Measurements from ENCODE around the gene ZNF331. TPM values are rescaled to one million over a fixed set of nuclear protein-coding genes. Genes with fewer than 3 reads are reported as not detected.

ZNF331 gene
- total RNA-seq, 1 donor from 2014 or later = 6.8 TPM

DNA sequence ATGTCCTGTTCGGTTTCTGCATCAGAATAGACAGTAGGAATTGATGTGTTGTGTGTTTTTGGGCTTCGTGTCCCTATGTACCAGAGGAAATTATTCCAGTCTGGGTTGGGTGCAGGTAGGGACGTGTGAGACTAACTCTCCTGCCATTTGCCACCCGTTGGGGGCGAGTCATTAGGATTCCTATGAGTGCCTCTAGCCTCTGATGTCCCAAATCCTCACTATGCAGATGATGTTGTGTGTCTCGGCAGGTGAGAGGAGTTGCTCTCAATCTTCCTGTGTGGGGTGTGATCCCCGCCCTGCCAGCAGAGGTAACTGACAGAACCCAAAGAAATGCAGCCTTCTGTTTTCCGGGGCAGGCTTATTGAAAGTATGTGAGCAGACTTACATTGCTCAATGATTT is 31.2 kb upstream of the ZNF331 start:
- Histone ChIP-seq H3K4me3 (ENCODE audit: low read depth, low read length) (no peak overlapping the region), H3K36me3 (ENCODE audit: control insufficient read depth, insufficient read depth, low read length) (no peaks in the 10 kb centered on the region), H3K27me3 (ENCODE audit: control insufficient read depth, insufficient read depth, low read length) (no peaks in the 10 kb centered on the region)
- FAIRE-seq (no peak), DNase-seq (ENCODE audit: low read depth) (no peak)
- no peak for TF ChIP-seq CTCF (IDR thresholded peaks at IDR 0.05; ENCODE audit: insufficient read depth, low read length, severe bottlenecking)

DNA sequence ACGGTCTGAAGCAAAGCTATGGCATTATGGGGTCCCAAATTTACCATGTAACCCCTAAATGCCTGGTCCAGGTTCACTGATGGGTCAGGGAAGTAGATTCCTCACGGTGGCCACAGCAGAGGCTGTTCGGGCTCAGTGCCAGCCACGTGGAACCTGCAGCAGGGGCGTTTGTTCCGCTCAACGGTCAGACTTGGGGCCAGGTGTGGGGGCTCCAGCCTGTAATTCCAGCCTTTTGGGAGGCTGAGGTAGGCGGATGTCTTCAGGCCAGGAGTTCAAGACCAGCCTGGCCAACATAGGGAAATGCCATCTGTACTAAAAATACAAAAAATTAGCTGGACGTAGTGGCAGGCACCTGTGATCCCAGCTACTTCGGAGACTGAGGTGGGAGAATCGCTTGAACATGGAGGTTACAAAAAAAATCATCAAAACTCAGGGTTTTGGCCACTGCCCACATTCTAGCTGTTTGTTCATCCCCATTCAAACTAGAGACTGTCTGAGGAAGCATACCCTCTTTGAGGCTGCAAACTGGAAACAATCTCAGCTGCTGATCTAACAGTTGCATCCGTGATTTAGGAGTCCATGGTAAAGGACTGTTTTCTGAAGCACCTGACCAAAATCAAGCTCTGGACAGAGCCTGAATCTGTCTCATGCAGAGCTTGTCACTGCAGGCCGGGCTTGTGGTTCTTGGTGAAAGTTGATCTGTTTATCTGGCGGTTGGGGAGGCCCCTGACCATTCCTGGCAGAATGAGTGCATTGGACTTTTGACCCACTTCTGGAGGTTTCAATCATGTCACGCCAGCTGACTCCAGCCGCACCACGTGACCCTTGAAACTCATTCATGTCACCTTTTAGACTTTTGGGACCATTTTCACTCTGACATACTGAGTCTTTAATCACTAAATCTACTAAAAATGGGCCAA is 30.2 kb upstream of the ZNF331 start:
- no peaks in the 10 kb centered on the region for H3K27me3 ChIP-seq (ENCODE audit: control insufficient read depth, insufficient read depth, low read length)
- FAIRE-seq = peak; percentile 47
- no peaks in the 10 kb centered on the region for H3K36me3 ChIP-seq (ENCODE audit: control insufficient read depth, insufficient read depth, low read length)
- H3K4me3 ChIP-seq (ENCODE audit: low read depth, low read length) = no peak overlapping the region
- TF ChIP-seq CTCF (IDR thresholded peaks at IDR 0.05; ENCODE audit: insufficient read depth, low read length, severe bottlenecking) = no peak
- DNase-seq (ENCODE audit: low read depth) = no peak

DNA sequence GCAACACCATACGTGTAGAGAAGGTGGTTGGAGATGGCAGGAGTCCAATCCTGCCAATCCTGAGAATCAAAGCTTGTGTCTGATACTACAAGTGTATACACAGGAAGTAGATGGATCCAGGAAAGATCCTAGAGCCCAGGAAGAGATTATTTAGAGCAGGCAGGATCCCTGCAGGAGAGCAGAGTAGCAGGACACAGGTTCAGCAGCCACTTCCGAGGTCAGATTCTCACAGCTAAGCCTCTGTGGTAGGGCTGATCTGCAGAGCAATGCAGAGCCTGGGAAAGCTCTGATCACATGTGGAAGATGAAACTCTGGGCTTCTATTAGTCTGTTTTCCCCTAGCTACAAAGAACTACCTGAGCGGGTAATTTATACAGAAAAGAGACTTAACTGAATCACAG is 28.5 kb upstream of the ZNF331 start:
- Histone ChIP-seq H3K36me3 (ENCODE audit: control insufficient read depth, insufficient read depth, low read length) (no peaks in the 10 kb centered on the region), H3K27me3 (ENCODE audit: control insufficient read depth, insufficient read depth, low read length) (no peaks in the 10 kb centered on the region), H3K4me3 (ENCODE audit: low read depth, low read length) (no peak overlapping the region)
- no peak for TF ChIP-seq CTCF (IDR thresholded peaks at IDR 0.05; ENCODE audit: insufficient read depth, low read length, severe bottlenecking)
- DNase-seq (ENCODE audit: low read depth) = no peak
- FAIRE-seq = no peak

- DNase-seq (ENCODE audit: low read depth) (no peak), FAIRE-seq (peak; percentile 36)
- no peaks in the 10 kb centered on the region for H3K36me3 ChIP-seq (ENCODE audit: control insufficient read depth, insufficient read depth, low read length)
- TF ChIP-seq CTCF (IDR thresholded peaks at IDR 0.05; ENCODE audit: insufficient read depth, low read length, severe bottlenecking) = no peak
- no peak overlapping the region for H3K4me3 ChIP-seq (ENCODE audit: low read depth, low read length)
- no peaks in the 10 kb centered on the region for H3K27me3 ChIP-seq (ENCODE audit: control insufficient read depth, insufficient read depth, low read length)
Observed at GRCh38 chr19:53509845-53510244, 28.1 kb upstream of the ZNF331 start.

- FAIRE-seq = no peak
- Histone ChIP-seq H3K36me3 (ENCODE audit: control insufficient read depth, insufficient read depth, low read length) (no peaks in the 10 kb centered on the region), H3K27me3 (ENCODE audit: control insufficient read depth, insufficient read depth, low read length) (no peaks in the 10 kb centered on the region)
Observed at GRCh38 chr19:53511357-53511756, 26.6 kb upstream of the ZNF331 start.

More at GRCh38 chr19:53511357-53511756, 26.6 kb upstream of the ZNF331 start:
- DNase-seq (ENCODE audit: low read depth) = no peak
- no peak overlapping the region for H3K4me3 ChIP-seq (ENCODE audit: low read depth, low read length)
- TF ChIP-seq CTCF (IDR thresholded peaks at IDR 0.05; ENCODE audit: insufficient read depth, low read length, severe bottlenecking) = no peak

Data from bronchial epithelial cell (primary cell).